ENCODE data around the gene TRAPPC4.
"Not testable (repeated sequence)": the region's sequence is repeated elsewhere in the genome, so short reads cannot be mapped to it uniquely, and the experiment has no call there.

Gene TRAPPC4

GRCh38 chr11:119018074-119018938, at the start of gene TRAPPC4, which contains the start of gene RPS25:
Gene TRAPPC4, plus strand, starts transcription at chr11:119018766. Its CDS starts 30 bp downstream, at chr11:119018796.
Gene RPS25, minus strand, starts transcription at chr11:119018343. Its CDS starts 59 bp downstream, at chr11:119018284.
- peak; percentile 97 for DNase-seq

- DNase-seq, result not testable (repeated sequence)
These were observed 49.1 kb upstream of the TRAPPC4 start for GRCh38 chr11:118969508-118969907.

- DNase-seq, result no peak
These were observed 46.9 kb upstream of the TRAPPC4 start, which contains the start of gene FOXR1 for GRCh38 chr11:118971646-118972045. Gene FOXR1, plus strand, starts transcription at chr11:118971761. Its CDS starts 171 bp downstream, at chr11:118971932.

GRCh38 chr11:118973985-118974384, 44.6 kb upstream of the TRAPPC4 start:
- no peak for DNase-seq

GRCh38 chr11:118975771-118976709, 42.5 kb upstream of the TRAPPC4 start:
- no peak for DNase-seq

- no peak for DNase-seq
These were observed 39.1 kb upstream of the TRAPPC4 start for GRCh38 chr11:118979434-118979833.

- DNase-seq, result no peak
These were observed 38.2 kb upstream of the TRAPPC4 start for GRCh38 chr11:118980191-118980881.

GRCh38 chr11:118984337-118984736, 34.2 kb upstream of the TRAPPC4 start:
- not testable (repeated sequence) for DNase-seq

- DNase-seq, result no peak
These were observed 33.7 kb upstream of the TRAPPC4 start for GRCh38 chr11:118984825-118985224.

GRCh38 chr11:118988280-118988679, 30.3 kb upstream of the TRAPPC4 start:
- DNase-seq, result no peak

GRCh38 chr11:118991486-118992038, 27.0 kb upstream of the TRAPPC4 start:
- DNase-seq, result not testable (repeated sequence)

GRCh38 chr11:118996926-118997626, 21.5 kb upstream of the TRAPPC4 start:
- peak; percentile 41 for DNase-seq

GRCh38 chr11:118997627-118998387, 20.8 kb upstream of the TRAPPC4 start, which contains the start of gene CENATAC:
Gene CENATAC, plus strand, starts transcription at chr11:118998138. Its CDS starts 60 bp downstream, at chr11:118998198.
- peak; percentile 97 for DNase-seq

- no peak for DNase-seq
These were observed 20.2 kb upstream of the TRAPPC4 start for GRCh38 chr11:118998388-118998717.

- DNase-seq, result no peak
These were observed 19.7 kb upstream of the TRAPPC4 start for GRCh38 chr11:118998822-118999221.

GRCh38 chr11:119000906-119001305, 17.7 kb upstream of the TRAPPC4 start:
- no peak for DNase-seq

- no peak for DNase-seq
These were observed 11.9 kb upstream of the TRAPPC4 start for GRCh38 chr11:119006656-119007055.

GRCh38 chr11:119011476-119012053, 7.0 kb upstream of the TRAPPC4 start:
- DNase-seq, result no peak

GRCh38 chr11:119012629-119013170, 5.9 kb upstream of the TRAPPC4 start:
- DNase-seq, result no peak
